ENCODE data around the gene NME1.
"Not testable (repeated sequence)": the region's sequence is repeated elsewhere in the genome, so short reads cannot be mapped to it uniquely, and the experiment has no call there.

The NME1 gene

GRCh38 chr17:51166198-51166986 is 13.0 kb downstream of the NME1 start, which contains the start of gene NME2:
TSS of gene NME2 (plus strand) at chr17:51166411. CDS start at chr17:51166831, 420 bp downstream.
- Histone ChIP-seq H3K36me3 (ENCODE audit: control insufficient read depth in 1 of 2, insufficient read depth in 2 of 2, low read length in 2 of 2) (peaks cover 11 to 38% of the 10 kb centered on the region in 2 donors), H3K9ac (ENCODE audit: low read depth in 1 of 2, low read length in 2 of 2) (peak within 1 kb of the TSS; percentile 80 to 99), H3K9me3 (ENCODE audit: control insufficient read depth in 1 of 2, low read length in 2 of 2) (no peaks in the 10 kb centered on the region), H3K4me1 (ENCODE audit: control insufficient read depth in 1 of 2, insufficient read depth in 2 of 2, low read length in 2 of 2) (peaks cover 8 to 21% of the 10 kb centered on the region in 2 donors), H3K4me3 (ENCODE audit: low read depth in 1 of 2, low read length in 2 of 2) (peak within 1 kb of the TSS; percentile 73 to 95), H3K27me3 (ENCODE audit: control insufficient read depth in 1 of 2, insufficient read depth in 2 of 2, low read length in 2 of 2) (no peaks in the 10 kb centered on the region), H3K27ac (ENCODE audit: low read depth, low read length) (peak within 1 kb of the TSS; percentile 94)

DNA sequence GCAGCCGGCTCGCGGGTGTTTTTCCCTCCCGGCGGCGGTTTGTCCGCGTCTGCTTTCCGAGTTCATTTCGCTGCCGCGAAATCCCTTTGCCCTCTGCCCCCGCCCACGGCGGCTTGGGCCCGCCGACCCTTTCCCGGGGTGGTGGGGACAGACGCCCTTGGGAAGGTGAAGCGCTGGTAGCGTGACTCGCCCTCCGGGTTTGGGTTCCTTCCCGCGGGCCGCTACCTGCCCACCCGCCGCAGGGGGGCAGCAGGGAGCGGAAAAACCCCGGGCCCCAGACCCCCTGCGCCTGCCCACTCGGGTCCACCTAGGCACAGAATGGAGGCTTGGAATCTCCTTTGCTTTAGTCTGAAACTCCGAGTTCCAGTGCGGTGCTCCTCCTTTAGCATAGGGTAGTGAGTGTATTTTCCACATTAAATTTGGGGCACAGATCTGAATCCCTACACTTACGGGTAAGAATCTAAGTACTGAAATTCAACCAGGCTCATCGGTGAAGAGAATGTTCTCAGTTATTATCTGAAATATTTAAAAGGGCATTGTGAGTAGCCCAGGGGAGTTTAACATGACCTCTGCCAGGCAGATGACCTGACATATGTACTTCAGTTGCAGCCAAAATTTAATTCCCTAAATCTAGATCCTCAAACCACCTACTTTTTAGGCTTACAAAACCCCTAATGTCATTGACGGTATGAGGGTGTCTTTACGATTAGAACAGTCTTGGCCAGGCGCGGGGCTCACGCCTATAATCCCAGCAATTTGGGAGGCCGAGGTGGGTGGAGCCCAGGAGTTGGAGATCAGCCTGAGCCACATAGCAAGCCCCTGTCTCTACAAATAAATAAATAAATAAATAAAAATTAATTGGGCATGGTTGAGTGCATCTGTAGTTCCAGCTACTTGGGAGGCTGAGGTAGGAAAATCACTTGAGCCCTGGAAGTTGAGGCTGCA is 13.9 kb downstream of the NME1 start:
- Histone ChIP-seq H3K36me3 (ENCODE audit: control insufficient read depth in 1 of 2, insufficient read depth in 2 of 2, low read length in 2 of 2) (peaks cover 10 to 38% of the 10 kb centered on the region in 2 donors), H3K27me3 (ENCODE audit: control insufficient read depth in 1 of 2, insufficient read depth in 2 of 2, low read length in 2 of 2) (no peaks in the 10 kb centered on the region), H3K9ac (ENCODE audit: low read depth in 1 of 2, low read length in 2 of 2) (peak overlapping the region; percentile 71 to 99), H3K27ac (ENCODE audit: low read depth, low read length) (peak overlapping the region; percentile 94), H3K4me3 (ENCODE audit: low read depth in 1 of 2, low read length in 2 of 2) (peak overlapping the region; percentile 73 to 95), H3K9me3 (ENCODE audit: control insufficient read depth in 1 of 2, low read length in 2 of 2) (no peaks in the 10 kb centered on the region), H3K4me1 (ENCODE audit: control insufficient read depth in 1 of 2, insufficient read depth in 2 of 2, low read length in 2 of 2) (peaks cover 8 to 21% of the 10 kb centered on the region in 2 donors)

DNA sequence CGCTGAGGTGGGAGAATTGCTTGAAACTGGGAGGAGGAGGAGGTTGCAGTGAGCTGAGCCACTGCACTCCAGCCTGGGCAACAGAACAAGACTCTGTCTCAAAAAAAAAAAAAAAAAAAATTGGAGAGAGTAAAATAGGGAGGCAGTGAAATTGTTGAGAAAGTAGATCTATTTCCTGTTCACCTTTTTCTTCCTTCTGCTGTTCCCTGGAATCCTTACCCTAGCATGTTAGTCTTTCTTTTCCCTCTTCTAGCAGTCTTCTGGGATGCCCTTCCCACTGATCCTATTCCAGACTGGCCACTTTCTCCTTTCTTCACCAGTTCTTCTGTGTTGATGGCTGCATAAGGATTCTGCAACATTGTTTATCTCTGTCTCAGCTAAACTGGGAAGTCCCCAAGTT is 16.0 kb downstream of the NME1 start:
- Histone ChIP-seq H3K9ac (ENCODE audit: low read depth in 1 of 2, low read length in 2 of 2) (no peak overlapping the region), H3K4me1 (ENCODE audit: control insufficient read depth in 1 of 2, insufficient read depth in 2 of 2, low read length in 2 of 2) (peaks cover 8 to 21% of the 10 kb centered on the region in 2 donors), H3K27me3 (ENCODE audit: control insufficient read depth in 1 of 2, insufficient read depth in 2 of 2, low read length in 2 of 2) (no peaks in the 10 kb centered on the region), H3K27ac (ENCODE audit: low read depth, low read length) (no peak overlapping the region), H3K36me3 (ENCODE audit: control insufficient read depth in 1 of 2, insufficient read depth in 2 of 2, low read length in 2 of 2) (peaks cover 10 to 44% of the 10 kb centered on the region in 2 donors), H3K9me3 (ENCODE audit: control insufficient read depth in 1 of 2, low read length in 2 of 2) (no peaks in the 10 kb centered on the region), H3K4me3 (ENCODE audit: low read depth in 1 of 2, low read length in 2 of 2) (no peak overlapping the region)

DNA sequence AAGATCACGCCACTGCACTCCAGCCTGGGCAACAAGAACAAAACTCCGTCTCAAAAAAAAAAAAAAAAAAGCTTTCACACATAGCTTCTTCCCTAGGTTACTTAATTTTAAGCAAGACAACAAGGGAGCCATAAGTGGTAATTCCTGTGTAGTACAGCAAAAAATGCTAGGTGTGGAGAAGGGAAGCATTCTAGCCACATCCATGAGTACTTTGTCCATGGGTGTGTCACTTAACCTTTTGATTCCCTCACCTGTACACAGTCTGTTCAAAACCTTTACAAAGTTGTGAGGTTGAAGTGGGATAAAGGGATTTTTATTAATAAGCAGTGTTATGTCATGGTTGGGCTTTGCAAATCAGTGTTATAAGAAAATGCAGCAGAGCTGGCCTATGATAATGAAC is 17.4 kb downstream of the NME1 start:
- H3K27ac ChIP-seq (ENCODE audit: low read depth, low read length) = no peak overlapping the region
- H3K9me3 ChIP-seq (ENCODE audit: control insufficient read depth in 1 of 2, low read length in 2 of 2) = no peaks in the 10 kb centered on the region
- peaks cover 1 to 14% of the 10 kb centered on the region in 2 donors for H3K4me1 ChIP-seq (ENCODE audit: control insufficient read depth in 1 of 2, insufficient read depth in 2 of 2, low read length in 2 of 2)
- no peak overlapping the region for H3K4me3 ChIP-seq (ENCODE audit: low read depth in 1 of 2, low read length in 2 of 2)
- no peak overlapping the region for H3K9ac ChIP-seq (ENCODE audit: low read depth in 1 of 2, low read length in 2 of 2)
- H3K36me3 ChIP-seq (ENCODE audit: control insufficient read depth in 1 of 2, insufficient read depth in 2 of 2, low read length in 2 of 2) = peaks cover 10 to 44% of the 10 kb centered on the region in 2 donors
- no peaks in the 10 kb centered on the region for H3K27me3 ChIP-seq (ENCODE audit: control insufficient read depth in 1 of 2, insufficient read depth in 2 of 2, low read length in 2 of 2)

- H3K4me3 ChIP-seq (ENCODE audit: low read depth in 1 of 2, low read length in 2 of 2); H3K9me3 ChIP-seq (ENCODE audit: control insufficient read depth in 1 of 2, low read length in 2 of 2); H3K27me3 ChIP-seq (ENCODE audit: control insufficient read depth in 1 of 2, insufficient read depth in 2 of 2, low read length in 2 of 2); H3K9ac ChIP-seq (ENCODE audit: low read depth in 1 of 2, low read length in 2 of 2); H3K27ac ChIP-seq (ENCODE audit: low read depth, low read length): not testable (repeated sequence)
- peaks cover 0 to 13% of the 10 kb centered on the region in 2 donors for H3K4me1 ChIP-seq (ENCODE audit: control insufficient read depth in 1 of 2, insufficient read depth in 2 of 2, low read length in 2 of 2)
- peaks cover 11 to 44% of the 10 kb centered on the region in 2 donors for H3K36me3 ChIP-seq (ENCODE audit: control insufficient read depth in 1 of 2, insufficient read depth in 2 of 2, low read length in 2 of 2)
Measured at GRCh38 chr17:51172030-51172429, 18.7 kb downstream of the NME1 start.

DNA sequence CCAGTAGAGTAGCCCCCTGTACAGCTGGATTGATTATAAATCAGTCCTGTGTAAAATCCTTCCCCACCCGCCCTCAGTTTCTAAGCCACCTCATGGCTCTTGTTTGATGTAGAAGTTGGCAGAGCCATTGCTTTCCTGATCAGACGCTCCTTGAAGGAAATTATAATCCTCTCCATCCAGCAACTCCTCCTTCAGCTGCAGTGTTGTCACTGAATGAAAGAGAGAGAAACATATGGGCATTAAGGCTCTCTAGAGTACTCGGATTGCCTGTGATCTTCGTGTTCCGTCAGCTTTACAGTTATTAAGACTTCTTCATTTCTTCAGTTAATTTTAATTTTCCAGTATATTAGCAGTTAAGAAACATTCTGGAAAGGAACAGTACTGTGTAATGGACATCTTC is 27.1 kb downstream of the NME1 start:
- H3K36me3 ChIP-seq (ENCODE audit: control insufficient read depth in 1 of 2, insufficient read depth in 2 of 2, low read length in 2 of 2) = peaks cover 11 to 25% of the 10 kb centered on the region in 2 donors
- no peaks in the 10 kb centered on the region for H3K27me3 ChIP-seq (ENCODE audit: control insufficient read depth in 1 of 2, insufficient read depth in 2 of 2, low read length in 2 of 2)
- no peaks in the 10 kb centered on the region for H3K9me3 ChIP-seq (ENCODE audit: control insufficient read depth in 1 of 2, low read length in 2 of 2)
- H3K4me1 ChIP-seq (ENCODE audit: control insufficient read depth in 1 of 2, insufficient read depth in 2 of 2, low read length in 2 of 2) = no peaks in the 10 kb centered on the region
- no peak overlapping the region for H3K4me3 ChIP-seq (ENCODE audit: low read depth in 1 of 2, low read length in 2 of 2)
- H3K27ac ChIP-seq (ENCODE audit: low read depth, low read length) = no peak overlapping the region
- no peak overlapping the region for H3K9ac ChIP-seq (ENCODE audit: low read depth in 1 of 2, low read length in 2 of 2)

GRCh38 chr17:51184124-51184523 is 30.8 kb downstream of the NME1 start:
- Histone ChIP-seq H3K27me3 (ENCODE audit: control insufficient read depth in 1 of 2, insufficient read depth in 2 of 2, low read length in 2 of 2) (no peaks in the 10 kb centered on the region), H3K9ac (ENCODE audit: low read depth in 1 of 2, low read length in 2 of 2) (no peak overlapping the region), H3K27ac (ENCODE audit: low read depth, low read length) (no peak overlapping the region), H3K4me3 (ENCODE audit: low read depth in 1 of 2, low read length in 2 of 2) (no peak overlapping the region), H3K9me3 (ENCODE audit: control insufficient read depth in 1 of 2, low read length in 2 of 2) (no peaks in the 10 kb centered on the region), H3K36me3 (ENCODE audit: control insufficient read depth in 1 of 2, insufficient read depth in 2 of 2, low read length in 2 of 2) (peaks cover 8 to 30% of the 10 kb centered on the region in 2 donors), H3K4me1 (ENCODE audit: control insufficient read depth in 1 of 2, insufficient read depth in 2 of 2, low read length in 2 of 2) (no peaks in the 10 kb centered on the region)

DNA sequence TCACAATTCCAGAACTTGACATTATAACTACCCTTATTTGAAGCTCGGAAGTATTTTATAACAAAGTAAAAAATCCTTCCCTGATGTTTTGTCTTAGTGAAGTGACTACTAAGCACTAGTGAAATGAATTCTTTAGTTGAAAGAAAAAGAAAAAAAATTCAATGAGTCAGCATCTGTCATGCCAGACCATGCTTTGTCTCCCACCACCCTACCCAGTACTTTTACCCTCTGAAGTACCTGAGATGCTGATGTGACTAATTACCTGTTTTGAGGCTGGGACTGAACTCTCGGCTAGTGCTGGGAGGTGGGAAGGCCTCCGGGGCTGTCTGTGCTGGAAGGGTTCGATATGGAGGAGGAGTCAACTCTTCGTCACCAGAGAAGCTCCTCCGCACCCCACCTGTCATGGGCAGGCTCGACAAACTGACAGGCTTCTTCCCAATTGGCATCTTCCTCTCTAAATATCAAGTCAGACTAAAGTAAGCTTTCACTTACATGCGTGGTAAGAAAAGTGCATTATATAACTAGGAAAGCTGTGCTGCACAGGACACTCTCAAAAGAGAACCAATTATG is 32.5 kb downstream of the NME1 start:
- no peak overlapping the region for H3K4me3 ChIP-seq (ENCODE audit: low read depth in 1 of 2, low read length in 2 of 2)
- peaks cover 13 to 30% of the 10 kb centered on the region in 2 donors for H3K36me3 ChIP-seq (ENCODE audit: control insufficient read depth in 1 of 2, insufficient read depth in 2 of 2, low read length in 2 of 2)
- H3K9me3 ChIP-seq (ENCODE audit: control insufficient read depth in 1 of 2, low read length in 2 of 2) = no peaks in the 10 kb centered on the region
- no peak overlapping the region for H3K27ac ChIP-seq (ENCODE audit: low read depth, low read length)
- peaks cover 0 to 4% of the 10 kb centered on the region in 2 donors for H3K4me1 ChIP-seq (ENCODE audit: control insufficient read depth in 1 of 2, insufficient read depth in 2 of 2, low read length in 2 of 2)
- no peak overlapping the region for H3K9ac ChIP-seq (ENCODE audit: low read depth in 1 of 2, low read length in 2 of 2)
- H3K27me3 ChIP-seq (ENCODE audit: control insufficient read depth in 1 of 2, insufficient read depth in 2 of 2, low read length in 2 of 2) = no peaks in the 10 kb centered on the region

- H3K9me3 ChIP-seq (ENCODE audit: control insufficient read depth in 1 of 2, low read length in 2 of 2) = no peaks in the 10 kb centered on the region
- peaks cover 26 to 32% of the 10 kb centered on the region in 2 donors for H3K36me3 ChIP-seq (ENCODE audit: control insufficient read depth in 1 of 2, insufficient read depth in 2 of 2, low read length in 2 of 2)
- H3K27me3 ChIP-seq (ENCODE audit: control insufficient read depth in 1 of 2, insufficient read depth in 2 of 2, low read length in 2 of 2) = no peaks in the 10 kb centered on the region
- no peak overlapping the region for H3K4me3 ChIP-seq (ENCODE audit: low read depth in 1 of 2, low read length in 2 of 2)
- H3K9ac ChIP-seq (ENCODE audit: low read depth in 1 of 2, low read length in 2 of 2) = no peak overlapping the region
- peaks cover 0 to 4% of the 10 kb centered on the region in 2 donors for H3K4me1 ChIP-seq (ENCODE audit: control insufficient read depth in 1 of 2, insufficient read depth in 2 of 2, low read length in 2 of 2)
- H3K27ac ChIP-seq (ENCODE audit: low read depth, low read length) = no peak overlapping the region
Measured at GRCh38 chr17:51188271-51188833, 35.0 kb downstream of the NME1 start.

Data from duodenal mucosa (tissue), 2 donors.